HG03280 (cell line): Measurements from ENCODE around the gene WNT2.

Source experiments
- ATAC-seq: cut with Tn5 transposase; IDR thresholded peaks from one replicate; pipeline ENCODE4 v1.9.1; 2021; ENCODE audit warnings: mild to moderate bottlenecking, moderate library complexity; ENCODE audit not compliant: unreplicated experiment

Gene WNT2

DNA sequence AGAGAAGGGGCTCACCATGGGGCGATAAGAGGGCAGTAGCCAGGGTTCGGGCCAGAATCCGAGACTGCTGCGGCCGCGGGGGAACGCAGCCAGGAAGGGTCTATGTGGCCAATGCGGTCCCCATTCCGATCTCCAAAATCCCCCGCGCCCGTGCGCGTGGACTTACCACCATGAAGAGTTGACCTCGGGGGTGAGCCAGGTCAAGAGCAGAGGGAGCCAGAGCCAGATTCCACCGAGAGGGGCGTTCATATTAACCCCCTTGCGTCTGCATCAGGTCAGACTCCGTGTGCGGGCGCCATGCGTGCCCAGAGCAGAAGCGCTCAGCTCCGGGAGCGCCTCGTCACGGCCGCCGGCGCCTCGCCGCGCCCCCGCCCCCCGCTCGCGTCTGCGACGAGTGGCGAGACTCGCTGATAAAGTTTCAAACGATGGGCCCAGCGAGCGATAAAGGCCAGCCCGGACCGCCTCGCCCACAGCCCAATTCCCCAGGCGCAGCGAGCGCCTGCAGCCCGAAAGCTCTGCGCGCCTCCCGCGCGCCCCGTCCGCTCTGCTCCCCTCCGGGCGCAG, at the start of gene WNT2:
Gene WNT2, minus strand, starts transcription at position 318 of the 564 bp plus-strand sequence. Its CDS starts 69 bp downstream, at position 249.
- ATAC-seq = no peak

DNA sequence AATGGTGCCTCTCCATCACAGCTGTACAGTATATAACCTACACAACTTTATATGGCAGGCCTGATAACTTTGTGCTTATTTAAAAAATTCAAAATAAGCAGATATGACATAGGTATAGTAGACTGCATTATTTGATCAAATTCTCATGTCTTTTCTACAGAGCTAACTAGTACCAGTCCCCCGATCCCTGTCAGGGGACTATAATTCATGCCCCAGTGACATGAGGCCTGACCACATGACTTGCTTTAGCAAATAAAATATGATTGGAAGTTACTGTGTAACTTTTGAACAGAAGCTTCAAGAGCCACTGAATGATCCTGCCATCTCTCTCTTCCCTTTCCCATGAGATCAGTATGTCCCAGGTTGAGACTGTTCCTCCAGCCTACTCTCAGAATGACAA, 49.2 kb upstream of the WNT2 start:
- ATAC-seq = no peak

DNA sequence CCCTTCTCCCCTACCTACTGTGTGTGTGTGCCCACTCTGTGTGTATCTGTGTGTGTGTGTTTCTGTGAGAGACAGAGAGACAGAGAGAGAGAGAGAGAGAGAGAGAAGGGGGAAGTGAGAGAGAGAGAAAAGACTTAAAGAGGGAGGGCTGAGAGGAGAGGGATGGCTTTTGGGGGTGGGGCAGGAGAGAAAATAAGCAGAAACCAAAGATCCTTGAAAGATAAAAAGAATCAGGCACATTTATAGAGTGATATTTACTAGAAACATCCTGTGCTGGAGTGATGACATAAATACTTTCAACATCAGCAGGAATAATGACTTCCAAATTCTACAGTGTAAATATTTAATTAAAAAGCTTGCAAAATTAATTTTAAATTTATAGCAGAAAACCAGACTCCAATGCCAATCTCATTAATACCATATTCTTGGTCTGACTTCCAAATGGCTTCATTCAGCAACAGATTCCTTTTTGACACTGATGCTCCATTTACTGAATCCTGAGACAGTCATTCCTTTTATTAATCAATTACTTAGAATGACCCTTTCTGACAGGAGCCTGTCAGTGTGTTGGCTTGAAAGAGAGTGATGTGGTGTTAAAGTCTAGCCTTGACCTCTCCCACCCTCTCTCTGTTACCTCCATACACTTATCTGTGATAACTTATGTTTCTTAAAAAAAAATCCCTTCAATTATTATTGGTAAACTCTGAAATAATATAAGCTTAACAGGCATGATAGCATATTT, 41.7 kb upstream of the WNT2 start:
- no peak for ATAC-seq

DNA sequence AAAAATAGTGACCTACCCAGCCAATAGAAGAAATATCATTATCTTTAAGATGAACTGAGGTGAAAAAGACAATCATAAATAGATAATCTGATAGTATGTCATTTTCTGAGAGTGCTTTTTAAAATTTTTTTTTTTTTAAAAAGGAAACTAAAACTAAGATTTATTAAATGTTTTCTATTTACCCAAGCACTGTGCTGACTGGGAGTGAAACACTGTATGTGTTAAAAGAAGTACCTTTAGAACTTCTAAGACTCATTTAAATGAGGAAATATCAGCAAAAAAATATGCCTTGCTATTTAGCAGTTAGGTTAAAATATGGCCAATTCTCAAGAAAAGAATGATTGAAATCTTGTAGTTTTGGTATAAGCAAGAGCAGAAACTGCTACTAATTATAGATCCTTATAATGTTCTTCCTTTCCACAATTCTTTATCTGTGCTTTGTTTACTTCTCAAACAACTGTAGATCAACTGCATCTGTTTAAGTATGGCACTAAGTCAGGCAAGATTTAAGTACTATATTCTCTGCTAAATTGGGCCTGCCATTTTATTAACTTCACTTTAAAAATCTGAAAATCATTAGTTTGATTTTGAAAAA, 39.5 kb upstream of the WNT2 start:
- peak; percentile 56 for ATAC-seq

DNA sequence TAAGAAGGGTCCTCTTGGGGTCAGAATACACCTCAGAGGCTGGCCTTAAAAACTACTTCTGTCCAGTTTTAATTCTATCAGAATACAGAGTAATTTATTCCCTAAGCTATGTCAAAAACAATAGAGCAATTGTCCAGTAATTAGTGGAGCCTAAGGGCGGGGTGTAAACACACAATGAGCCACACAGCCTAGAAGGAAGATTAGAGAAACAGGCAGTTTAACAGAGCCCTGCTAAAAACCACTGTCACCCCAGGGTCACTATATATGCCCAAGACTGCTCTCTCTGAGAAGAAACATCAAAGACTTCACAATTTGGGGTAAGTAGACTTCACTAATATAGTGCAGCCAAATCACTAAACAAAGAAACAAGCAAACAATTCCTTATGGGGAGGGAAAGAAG, 27.2 kb upstream of the WNT2 start:
- ATAC-seq = no peak

DNA sequence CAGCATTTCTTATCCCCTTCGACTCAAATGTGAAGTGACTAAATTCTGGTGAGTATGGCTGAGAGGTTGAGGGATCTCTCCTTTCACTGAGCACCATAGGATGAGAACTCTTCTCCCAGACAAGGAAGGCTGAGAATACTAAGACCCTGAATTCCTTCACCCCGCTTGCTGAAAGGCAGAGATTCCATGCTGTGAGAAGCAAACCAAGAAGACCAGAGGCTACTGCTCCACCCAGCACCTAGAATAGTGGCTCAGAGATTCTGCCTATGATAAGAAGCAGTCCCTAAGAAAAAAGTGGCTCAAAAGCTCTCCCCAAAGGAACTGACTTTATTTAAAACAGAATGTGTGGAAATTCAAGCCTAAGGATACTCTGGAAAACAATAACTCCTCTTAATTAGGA, 26.7 kb upstream of the WNT2 start:
- no peak for ATAC-seq

DNA sequence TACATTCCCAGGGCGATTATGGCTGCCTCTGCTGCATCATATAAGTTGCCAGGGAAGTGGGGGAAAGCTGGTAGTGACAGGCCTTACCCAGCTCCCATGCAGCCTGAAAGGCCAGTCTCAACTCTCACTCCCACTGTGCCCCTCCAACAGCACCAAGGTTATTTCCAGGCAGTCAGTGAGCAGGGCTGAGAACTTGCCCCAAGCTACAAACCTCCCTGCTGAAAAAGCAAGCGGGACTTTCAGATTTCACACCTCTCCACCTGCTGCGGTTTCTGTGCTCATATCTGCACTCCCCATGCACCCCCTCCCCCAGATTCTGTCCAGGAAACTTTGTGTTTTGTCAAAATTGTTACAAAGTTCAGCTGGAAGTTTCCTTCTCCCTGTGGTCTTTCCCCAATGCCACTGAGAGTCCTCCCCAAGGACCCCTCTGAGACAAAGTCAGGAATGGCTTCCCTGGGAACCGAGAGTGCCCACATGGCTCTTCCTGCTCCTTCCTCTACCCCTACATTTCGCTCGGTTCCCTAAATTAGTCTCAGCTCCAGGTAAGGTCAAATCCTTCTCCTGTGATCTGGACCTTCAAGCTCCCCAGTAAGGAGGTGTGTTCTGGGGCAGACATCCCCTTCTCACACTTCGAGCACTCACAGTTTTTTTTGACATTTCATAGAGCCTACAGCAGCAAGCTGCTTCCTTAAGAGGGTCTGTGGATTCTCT, 25.3 kb upstream of the WNT2 start:
- ATAC-seq = peak; percentile 87

DNA sequence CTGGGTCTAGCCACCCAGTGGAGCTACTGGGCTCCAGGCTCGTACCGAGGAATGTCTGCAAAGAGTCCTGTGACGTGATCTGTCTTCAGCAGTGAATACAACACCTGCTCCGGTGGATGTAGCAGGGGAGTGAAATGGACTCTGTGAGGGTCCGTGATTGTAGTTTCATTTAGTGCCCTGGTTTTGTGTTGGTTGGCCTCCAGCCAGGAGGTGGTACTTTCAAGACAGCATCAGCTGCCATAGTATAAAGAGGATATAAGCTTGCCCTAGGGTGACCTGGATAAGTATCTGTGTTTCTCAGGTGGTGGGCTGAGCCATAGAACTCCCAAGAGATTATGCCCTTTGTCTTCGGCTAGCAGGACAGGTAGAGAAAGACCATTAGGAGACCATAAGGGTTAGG, 24.6 kb upstream of the WNT2 start:
- peak; percentile 30 for ATAC-seq

DNA sequence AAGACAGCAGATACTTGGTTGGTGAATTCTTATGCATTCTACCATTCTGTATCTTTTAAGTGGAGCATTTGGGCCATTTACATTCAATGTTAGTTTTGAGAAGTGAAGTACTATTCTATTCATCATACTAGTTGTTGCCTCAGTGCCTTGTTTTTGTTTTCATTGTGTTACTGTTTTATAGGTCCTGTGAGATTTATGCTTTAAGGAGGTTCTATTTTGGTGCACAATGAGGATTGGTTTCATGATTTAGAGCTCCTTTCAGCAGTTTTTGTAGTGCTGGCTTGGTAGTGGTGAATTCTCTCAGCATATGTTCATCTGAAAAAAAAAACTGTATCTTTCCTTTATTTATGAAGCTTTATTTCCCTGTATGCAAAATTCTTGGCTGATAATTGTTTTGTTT, 23.3 kb upstream of the WNT2 start:
- no peak for ATAC-seq

DNA sequence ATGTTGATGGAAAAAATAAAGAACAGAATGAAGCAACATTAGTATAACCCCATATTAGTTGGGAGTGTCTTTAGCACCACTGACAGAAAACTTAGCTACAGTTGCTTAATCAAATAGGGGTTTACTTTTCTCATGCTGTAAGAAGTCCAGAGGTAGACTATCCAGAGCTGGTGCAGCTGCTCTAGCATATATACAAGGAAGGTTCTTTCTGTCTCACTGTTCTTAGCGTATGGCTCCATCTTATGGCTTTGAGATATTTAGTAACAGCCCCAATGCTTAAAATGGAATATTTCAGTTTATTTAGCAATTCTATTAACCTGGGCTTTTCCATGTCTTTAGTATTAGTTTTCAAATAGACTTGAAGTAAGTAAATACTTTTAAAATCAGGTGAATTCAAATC, 15.2 kb upstream of the WNT2 start:
- no peak for ATAC-seq

DNA sequence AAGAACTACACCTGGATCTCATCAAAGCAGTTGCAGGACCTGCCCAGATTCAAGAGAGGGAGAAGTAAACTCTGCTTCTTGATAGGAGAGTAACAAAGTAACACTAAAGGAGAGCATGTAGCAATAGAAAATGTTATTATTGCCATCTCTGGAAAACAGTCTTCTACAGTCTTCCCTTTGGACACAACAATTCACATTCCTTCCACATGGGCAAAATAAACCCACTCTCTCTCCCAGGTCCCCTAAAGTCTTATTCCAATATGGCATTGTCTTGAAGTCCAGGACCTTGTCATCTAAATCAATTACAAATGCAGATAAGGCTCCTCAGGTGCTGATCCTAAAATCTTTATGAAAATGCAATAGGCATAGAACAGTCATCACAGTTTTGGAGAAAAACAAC, 10.3 kb upstream of the WNT2 start:
- no peak for ATAC-seq

DNA sequence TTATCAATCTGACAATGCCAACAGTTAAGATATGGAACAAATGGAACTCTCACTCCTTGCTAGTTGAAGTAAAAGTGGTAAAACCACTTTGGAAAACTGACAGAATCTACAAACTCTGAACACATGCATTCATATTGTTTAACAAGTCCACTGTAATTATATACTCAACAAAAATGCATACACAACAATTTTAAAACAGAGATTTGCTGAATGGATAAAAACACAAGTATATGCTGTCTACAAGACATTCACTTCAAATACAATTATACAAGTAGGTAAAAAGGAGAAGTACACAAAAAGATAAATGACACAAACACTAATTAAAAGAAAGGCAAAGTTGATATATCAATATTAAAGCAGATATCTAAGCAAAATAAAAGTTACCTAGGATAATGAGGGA, 9.2 kb upstream of the WNT2 start:
- no peak for ATAC-seq

DNA sequence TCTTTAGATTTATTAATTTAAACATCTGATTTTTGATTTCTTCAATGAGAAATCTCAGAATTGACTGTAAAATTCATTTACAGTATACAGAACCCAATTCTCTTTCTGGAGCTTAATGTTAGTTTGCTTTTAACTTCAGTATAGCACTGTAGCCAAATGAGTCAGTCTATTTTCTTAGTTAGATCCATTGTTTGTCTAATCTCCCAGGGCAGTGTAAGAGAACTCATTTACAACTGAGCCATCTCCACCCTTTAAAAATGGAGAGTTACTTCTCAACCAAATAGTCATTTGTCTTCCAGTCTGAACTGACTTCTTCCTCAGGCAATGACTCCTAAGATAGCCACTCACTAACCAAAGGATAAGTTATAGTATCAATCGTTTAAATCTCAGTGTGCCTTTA, 3.0 kb upstream of the WNT2 start:
- no peak for ATAC-seq

DNA sequence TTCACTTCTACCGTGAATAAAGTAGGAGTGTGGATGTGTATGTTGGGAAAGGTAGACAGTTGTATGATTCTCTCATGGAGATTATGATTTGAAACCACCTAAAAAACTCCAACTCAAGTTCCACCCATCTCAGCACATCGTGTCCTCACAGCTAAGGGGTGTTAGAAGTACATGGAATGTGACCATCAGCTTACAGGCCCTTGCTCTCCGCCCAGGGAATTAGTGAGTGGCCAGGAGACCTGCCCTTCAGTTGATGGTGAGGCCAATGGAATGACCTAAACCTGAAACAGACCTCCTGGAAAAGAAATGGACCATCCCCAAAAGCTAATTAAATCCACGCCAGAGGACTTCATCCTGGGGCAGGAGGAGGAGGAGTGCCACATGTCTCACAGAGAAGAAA, 2.1 kb upstream of the WNT2 start:
- no peak for ATAC-seq

DNA sequence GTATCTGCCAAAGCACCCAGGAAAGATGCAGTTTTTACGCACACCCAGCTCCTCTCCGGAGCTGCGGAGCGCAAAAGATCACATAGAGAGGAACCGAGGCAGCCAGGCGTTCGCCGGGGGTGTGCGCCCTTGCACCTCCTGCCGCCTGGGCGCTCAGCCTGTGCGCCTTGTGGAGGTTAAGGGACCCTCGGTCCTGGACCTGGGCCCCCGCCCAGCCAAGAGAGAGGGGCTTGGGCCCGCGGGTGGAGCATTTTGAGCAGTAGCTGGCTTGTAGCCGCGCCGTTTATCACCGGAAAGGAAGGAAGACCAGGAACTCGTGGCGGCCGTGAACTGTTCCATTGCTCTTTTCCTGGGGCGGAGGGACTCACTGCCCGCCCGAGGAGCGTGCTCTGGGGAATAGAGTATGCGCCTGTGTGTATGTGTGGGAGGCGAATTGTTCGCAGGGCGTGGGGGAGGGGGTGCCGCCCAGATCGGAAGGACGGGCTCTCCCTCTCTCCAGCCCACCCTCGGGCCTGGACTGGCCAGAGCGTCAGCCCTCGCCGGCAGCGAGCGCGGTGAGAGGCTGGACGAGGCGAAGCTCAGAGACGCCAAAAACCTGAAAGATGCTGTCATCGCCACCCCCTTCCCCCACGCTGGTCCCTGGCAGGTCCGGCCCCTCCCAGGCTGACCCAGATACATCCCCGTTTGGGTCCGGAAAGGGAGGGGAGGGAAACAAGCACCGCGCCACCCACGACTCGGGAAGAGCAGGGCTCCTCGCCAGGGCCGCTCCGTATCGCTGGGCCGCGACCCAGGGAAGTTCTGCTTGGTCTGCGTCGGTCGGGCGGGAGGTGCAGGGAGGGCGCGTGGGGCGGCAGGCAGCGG, 1.2 kb upstream of the WNT2 start:
- ATAC-seq = no peak

DNA sequence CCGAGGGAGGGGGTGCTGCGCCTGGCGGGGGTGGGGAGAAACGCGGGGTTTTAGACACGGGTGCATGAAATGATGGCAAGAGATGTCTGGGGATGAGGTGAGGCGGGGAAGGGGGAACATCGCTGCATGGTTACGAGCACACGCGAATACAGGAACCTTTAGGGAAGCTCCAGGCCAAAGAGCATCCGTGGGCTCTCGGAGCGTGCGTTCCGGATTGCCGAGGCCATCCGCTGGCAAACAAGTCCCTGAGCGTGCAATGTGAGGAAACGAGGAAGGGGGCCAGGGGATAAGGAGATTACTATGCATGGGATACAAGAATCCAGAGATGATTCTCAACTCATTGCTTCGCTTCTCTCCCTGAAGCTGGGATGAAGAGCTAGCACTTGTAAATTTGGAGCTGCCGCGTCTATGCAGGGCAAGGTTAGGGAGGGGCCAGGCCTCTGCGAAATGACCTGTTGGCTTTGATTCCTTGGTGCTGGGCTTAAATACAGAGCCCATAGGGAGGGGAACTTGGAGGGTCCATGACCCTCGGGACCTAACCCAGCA, 520 bp upstream of the WNT2 start:
- ATAC-seq = no peak

DNA sequence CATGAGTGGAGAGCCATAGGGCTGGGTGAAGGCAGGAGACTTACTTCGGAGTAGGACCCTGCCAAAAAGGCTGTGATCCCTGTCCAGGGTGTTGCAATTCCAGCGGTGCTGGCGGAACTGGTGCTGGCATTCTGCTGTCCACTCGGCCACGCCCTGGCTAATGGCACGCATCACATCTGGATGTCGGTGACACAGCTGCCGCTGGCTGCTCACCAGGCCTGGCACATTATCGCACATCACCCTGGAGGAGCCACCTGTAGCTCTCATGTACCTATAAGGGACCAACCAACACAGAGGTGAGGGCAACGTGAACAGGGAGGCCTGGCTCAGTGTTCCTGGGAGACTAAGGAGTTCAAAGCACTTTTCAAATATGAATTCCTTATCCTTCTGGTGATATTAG, 2.3 kb downstream of the WNT2 start:
- no peak for ATAC-seq

DNA sequence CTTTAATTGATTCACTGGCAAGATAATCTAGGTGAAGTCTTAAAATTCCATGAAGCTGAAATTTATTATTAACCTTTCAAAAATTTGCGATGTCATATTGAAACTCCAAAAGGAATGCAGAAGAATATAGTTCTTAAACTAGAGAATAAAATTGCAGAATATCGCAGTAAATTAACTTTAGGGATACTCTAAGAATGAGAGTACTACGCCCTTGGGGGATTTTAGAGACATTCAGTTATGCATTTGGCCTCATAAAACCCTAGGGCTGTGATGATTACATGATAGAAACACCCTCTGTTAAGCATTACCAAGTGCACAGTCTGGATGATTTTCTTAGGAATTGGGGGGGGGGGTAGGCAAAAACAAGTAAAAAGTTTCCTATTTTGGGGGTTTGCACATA, 3.7 kb downstream of the WNT2 start:
- ATAC-seq = no peak

DNA sequence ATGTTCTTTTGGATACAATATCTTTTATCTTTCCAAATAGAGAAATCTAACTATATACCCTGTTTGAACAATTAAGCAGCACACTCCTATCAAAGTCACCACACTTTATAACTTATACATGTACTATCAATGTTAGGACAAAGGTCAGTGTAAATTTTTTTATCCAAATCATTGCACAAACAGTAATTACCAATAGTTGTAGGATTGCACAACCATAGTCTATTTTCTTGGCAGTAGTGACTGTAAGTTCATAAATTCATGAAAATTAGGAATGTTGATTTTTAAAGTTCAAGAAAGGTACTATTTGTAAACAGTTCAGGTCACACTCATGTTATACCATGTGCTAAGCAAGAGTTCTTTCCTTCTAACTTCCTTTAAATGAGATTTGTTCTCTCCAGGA, 9.3 kb downstream of the WNT2 start:
- no peak for ATAC-seq
